Natural killer cell (primary cell): Measurements from ENCODE around the gene ELMO3. TPM values are rescaled to one million over a fixed set of nuclear protein-coding genes. Genes with fewer than 3 reads are reported as not detected.

Experiments used
- ATAC-seq, 3 donors: fragments of 150-1000 bp in 2 of 3; fragments of 200-7000 bp in 1 of 3; cut with Tn5 transposase; 1 replicate in 1 of 3; 2 replicates in 2 of 3; pipeline ENCODE4 v1.10.0; 2021; ENCODE audit warnings: mild to moderate bottlenecking in 2 of 3, moderate library complexity in 2 of 3
- DNase-seq, 2 donors: peaks; one replicate each; pipeline versions ENCODE4 v3.0.0 to v3.0.0-alpha.2; 2013 to 2021; ENCODE audit warnings: mixed read lengths in 1 of 2
- H3K27ac ChIP-seq: one replicate; pipeline ENCODE4 v1.5.1; 2013; ENCODE audit warnings: mild to moderate bottlenecking, low read length
- H3K27me3 ChIP-seq: one replicate; pipeline ENCODE4 v1.6.1; 2013; ENCODE audit warnings: low read length; ENCODE audit not compliant: control insufficient read depth, insufficient read depth
- H3K36me3 ChIP-seq: one replicate; pipeline ENCODE4 v1.6.1; 2013; ENCODE audit warnings: low read length; ENCODE audit not compliant: control insufficient read depth, insufficient read depth
- H3K4me1 ChIP-seq: one replicate; pipeline ENCODE4 v1.6.1; 2013; ENCODE audit warnings: low read length; ENCODE audit not compliant: control insufficient read depth, insufficient read depth
- H3K4me3 ChIP-seq: one replicate; pipeline ENCODE4 v1.5.1; 2013; ENCODE audit warnings: low read length
- H3K9me3 ChIP-seq: one replicate; pipeline ENCODE4 v1.6.1; 2013; ENCODE audit warnings: low read length; ENCODE audit not compliant: control insufficient read depth, insufficient read depth
- H3K27ac Mint-ChIP-seq, 2 donors: one replicate each; pipeline ENCODE4 v1.8.0; 2022; ENCODE audit warnings: mild to moderate bottlenecking in 2 of 2, mixed read lengths in 2 of 2, moderate library complexity in 1 of 2
- H3K27me3 Mint-ChIP-seq, 2 donors: one replicate each; pipeline ENCODE4 v1.8.0; 2022; ENCODE audit warnings: low read depth in 2 of 2, mixed read lengths in 2 of 2
- H3K36me3 Mint-ChIP-seq: one replicate; pipeline ENCODE4 v1.8.0; 2022; ENCODE audit warnings: mixed read lengths
- H3K4me1 Mint-ChIP-seq, 2 donors: one replicate each; pipeline ENCODE4 v1.8.0; 2022; ENCODE audit warnings: mixed read lengths in 2 of 2
- H3K4me3 Mint-ChIP-seq: one replicate; pipeline ENCODE4 v1.8.0; 2022; ENCODE audit warnings: mild to moderate bottlenecking, moderate library complexity, mixed read lengths
- H3K9me3 Mint-ChIP-seq, 2 donors: one replicate each; pipeline ENCODE4 v1.8.0; 2022; ENCODE audit warnings: mixed read lengths in 2 of 2
- CTCF ChIP-seq: fragments of 200-600 bp; IDR thresholded peaks from one replicate; pipeline ENCODE4 v1.8.0; 2022; ENCODE audit warnings: antibody characterized with exemption
- WGBS: methylation state at CpG from one replicate; pipeline ENCODE4 v1.1.7; 2013; ENCODE audit warnings: missing lambda C conversion rate; ENCODE audit not compliant: insufficient coverage; 5-methylcytosine and 5-hydroxymethylcytosine counted together
- intact Hi-C: fragments of 100-400 bp; cut with micrococcal nuclease; formaldehyde crosslinking; loops from one replicate; pipeline ENCODE4 v1.14.2; 2022
- total RNA-seq, 4 donors: library from RNA; stranded (reverse); fragments of 120-200 nt in 1 of 4; gene quantifications; one replicate each; pipeline versions ENCODE4 v1.2.3 to v1.2.4, GENCODE V29; 2013 to 2022

Gene ELMO3
- total RNA-seq, 3 donors from 2014 or later (not counting 1 experiment from before 2014, with no cell fraction given): 1.9 to 3.3 (median 2.3) TPM

GRCh38 chr16:67199808-67200198 lies 872 bp downstream of the ELMO3 start:
- Mint-ChIP-seq H3K4me1 (peaks cover 16 to 17% of the 10 kb centered on the region in 2 donors), H3K27me3 (no peaks in the 10 kb centered on the region), H3K9me3 (no peaks in the 10 kb centered on the region), H3K27ac (no peak overlapping the region), H3K4me3 (no peak overlapping the region), H3K36me3 (peaks cover 14% of the 10 kb centered on the region)
- 86% methylated on average over 19 of the region's 22 CpGs for WGBS
- intact Hi-C loops: no loop called here
- Histone ChIP-seq H3K9me3 (no peaks in the 10 kb centered on the region), H3K27me3 (no peaks in the 10 kb centered on the region), H3K4me3 (no peak overlapping the region), H3K27ac (no peak overlapping the region), H3K4me1 (no peaks in the 10 kb centered on the region), H3K36me3 (peaks cover 63% of the 10 kb centered on the region)
- DNase-seq (no peak), ATAC-seq (peak in 1 of 3 donors; percentile 14)
- TF ChIP-seq CTCF: no peak

GRCh38 chr16:67200491-67200890 lies 1.6 kb downstream of the ELMO3 start:
- Histone ChIP-seq H3K4me3 (no peak overlapping the region), H3K36me3 (peaks cover 56% of the 10 kb centered on the region), H3K27ac (no peak overlapping the region), H3K27me3 (no peaks in the 10 kb centered on the region), H3K9me3 (no peaks in the 10 kb centered on the region), H3K4me1 (no peaks in the 10 kb centered on the region)
- H3K27ac Mint-ChIP-seq: no peak overlapping the region
- no peaks in the 10 kb centered on the region for H3K27me3 Mint-ChIP-seq
- no peak for TF ChIP-seq CTCF
- 96% methylated on average over 8 of the region's 8 CpGs for WGBS
- intact Hi-C loops: no loop called here
- DNase-seq (no peak), ATAC-seq (no peak)
- no peaks in the 10 kb centered on the region for H3K9me3 Mint-ChIP-seq
- H3K4me1 Mint-ChIP-seq: peaks cover 15 to 16% of the 10 kb centered on the region in 2 donors
- H3K36me3 Mint-ChIP-seq: peaks cover 14% of the 10 kb centered on the region
- H3K4me3 Mint-ChIP-seq: no peak overlapping the region

- Mint-ChIP-seq H3K27me3 (no peaks in the 10 kb centered on the region), H3K36me3 (peaks cover 4% of the 10 kb centered on the region)
- H3K36me3 ChIP-seq: peaks cover 44% of the 10 kb centered on the region
These were observed 2.7 kb downstream of the ELMO3 start for GRCh38 chr16:67201411-67202345.

More at GRCh38 chr16:67201411-67202345, 2.7 kb downstream of the ELMO3 start:
- Mint-ChIP-seq H3K4me3 (no peak overlapping the region), H3K9me3 (no peaks in the 10 kb centered on the region), H3K27ac (no peak overlapping the region), H3K4me1 (peaks cover 9 to 10% of the 10 kb centered on the region in 2 donors)
- intact Hi-C loops: no loop called here
- DNase-seq: no peak
- Histone ChIP-seq H3K27ac (no peak overlapping the region), H3K4me1 (no peaks in the 10 kb centered on the region), H3K27me3 (no peaks in the 10 kb centered on the region), H3K4me3 (no peak overlapping the region), H3K9me3 (no peaks in the 10 kb centered on the region)
- ATAC-seq: no peak
- 96% methylated on average over 39 of the region's 40 CpGs for WGBS
- no peak for TF ChIP-seq CTCF
